ENCODE data around the gene RBM43.

DNA sequence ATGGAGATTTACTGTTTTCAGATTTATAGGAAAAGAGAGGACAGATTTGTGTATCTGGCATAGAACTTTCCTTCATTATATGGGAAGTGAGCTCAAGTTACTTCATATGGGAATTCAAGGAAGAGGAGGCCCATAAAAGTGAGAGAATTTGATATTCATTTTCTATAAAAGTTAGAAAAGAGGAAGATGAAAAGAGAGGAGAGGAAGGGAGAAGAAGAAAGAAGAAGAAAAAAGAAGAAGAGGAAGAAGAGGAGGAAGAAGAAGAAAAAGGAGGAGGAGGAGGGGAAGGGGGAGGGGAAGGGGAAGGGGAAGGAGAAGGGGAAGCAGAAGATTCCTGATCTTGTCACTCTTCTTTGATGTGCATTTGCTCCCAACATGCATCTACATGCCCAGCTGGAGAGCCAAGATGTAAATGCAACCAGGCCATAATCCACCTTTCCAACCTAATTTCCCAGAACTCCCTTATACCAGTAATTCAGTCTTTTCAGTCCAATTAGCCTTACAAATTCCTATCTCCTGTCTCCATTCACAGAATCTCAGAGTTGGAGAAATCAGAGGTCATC, 43.5 kb upstream of the RBM43 start:
- TF ChIP-seq, protein P1, sequence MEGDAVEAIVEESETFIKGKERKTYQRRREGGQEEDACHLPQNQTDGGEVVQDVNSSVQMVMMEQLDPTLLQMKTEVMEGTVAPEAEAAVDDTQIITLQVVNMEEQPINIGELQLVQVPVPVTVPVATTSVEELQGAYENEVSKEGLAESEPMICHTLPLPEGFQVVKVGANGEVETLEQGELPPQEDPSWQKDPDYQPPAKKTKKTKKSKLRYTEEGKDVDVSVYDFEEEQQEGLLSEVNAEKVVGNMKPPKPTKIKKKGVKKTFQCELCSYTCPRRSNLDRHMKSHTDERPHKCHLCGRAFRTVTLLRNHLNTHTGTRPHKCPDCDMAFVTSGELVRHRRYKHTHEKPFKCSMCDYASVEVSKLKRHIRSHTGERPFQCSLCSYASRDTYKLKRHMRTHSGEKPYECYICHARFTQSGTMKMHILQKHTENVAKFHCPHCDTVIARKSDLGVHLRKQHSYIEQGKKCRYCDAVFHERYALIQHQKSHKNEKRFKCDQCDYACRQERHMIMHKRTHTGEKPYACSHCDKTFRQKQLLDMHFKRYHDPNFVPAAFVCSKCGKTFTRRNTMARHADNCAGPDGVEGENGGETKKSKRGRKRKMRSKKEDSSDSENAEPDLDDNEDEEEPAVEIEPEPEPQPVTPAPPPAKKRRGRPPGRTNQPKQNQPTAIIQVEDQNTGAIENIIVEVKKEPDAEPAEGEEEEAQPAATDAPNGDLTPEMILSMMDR (conservative IDR thresholded peaks at IDR 0.05; ENCODE audit: low read length) = no peak
- no peak for TF ChIP-seq EZH2phosphoT487 (IDR thresholded peaks at IDR 0.05; ENCODE audit: borderline replicate concordance)

Measured in Loucy (cell line).